Fibroblast of pulmonary artery (primary cell): ENCODE results near the gene HIVEP3.

ENCODE experiments used
- DNase-seq: peaks from one replicate; pipeline ENCODE4 v3.0.0-alpha.2; 2010; ENCODE audit warnings: low read depth
- H3K4me3 ChIP-seq: replicated peaks from 2 replicates; pipeline ENCODE4 v1.5.1; 2011; ENCODE audit warnings: low read depth, mild to moderate bottlenecking, control low read depth, low read length, moderate library complexity
- CTCF ChIP-seq: IDR thresholded peaks from 2 replicates; pipeline ENCODE4 v1.5.1; 2011; ENCODE audit warnings: mild to moderate bottlenecking, control low read depth, low read length, inconsistent platforms; ENCODE audit errors: missing control alignments

Gene HIVEP3

GRCh38 chr1:41711581-41711980, 207.1 kb downstream of the HIVEP3 start:
- no peak overlapping the region for H3K4me3 ChIP-seq
- no peak for DNase-seq
- no peak for TF ChIP-seq CTCF

GRCh38 chr1:41710980-41711379, 207.7 kb downstream of the HIVEP3 start:
- DNase-seq, result no peak
- no peak overlapping the region for H3K4me3 ChIP-seq
- no peak for TF ChIP-seq CTCF

- H3K4me3 ChIP-seq, result no peak overlapping the region
- DNase-seq, result no peak
- no peak for TF ChIP-seq CTCF
These were observed 208.8 kb downstream of the HIVEP3 start for GRCh38 chr1:41709873-41710272.

GRCh38 chr1:41709331-41709730, 209.4 kb downstream of the HIVEP3 start:
- no peak overlapping the region for H3K4me3 ChIP-seq
- no peak for TF ChIP-seq CTCF
- no peak for DNase-seq

- DNase-seq, result no peak
- no peak for TF ChIP-seq CTCF
- no peak overlapping the region for H3K4me3 ChIP-seq
These were observed 210.4 kb downstream of the HIVEP3 start for GRCh38 chr1:41708332-41708731.

GRCh38 chr1:41707793-41708192, 210.9 kb downstream of the HIVEP3 start:
- TF ChIP-seq CTCF, result no peak
- no peak for DNase-seq
- H3K4me3 ChIP-seq, result no peak overlapping the region

GRCh38 chr1:41705798-41706197, 212.9 kb downstream of the HIVEP3 start:
- DNase-seq, result no peak
- no peak overlapping the region for H3K4me3 ChIP-seq
- TF ChIP-seq CTCF, result no peak
